OCI-M2 (cell line): ENCODE measurements around the gene ZNF232.
"Not testable (repeated sequence)": the region's sequence is repeated elsewhere in the genome, so short reads cannot be mapped to it uniquely, and the experiment has no call there.

Experiments
- DNase-seq: peaks from one replicate; lab custom pipeline; 2025; ENCODE audit not compliant: unreplicated experiment; lab: John Stamatoyannopoulos, UW

Gene ZNF232

GRCh38 chr17:5130261-5130660 is 18.6 kb upstream of the ZNF232 start:
- DNase-seq = not testable (repeated sequence)

- not testable (repeated sequence) for DNase-seq
These were observed 18.1 kb upstream of the ZNF232 start for GRCh38 chr17:5129770-5130169.

DNA sequence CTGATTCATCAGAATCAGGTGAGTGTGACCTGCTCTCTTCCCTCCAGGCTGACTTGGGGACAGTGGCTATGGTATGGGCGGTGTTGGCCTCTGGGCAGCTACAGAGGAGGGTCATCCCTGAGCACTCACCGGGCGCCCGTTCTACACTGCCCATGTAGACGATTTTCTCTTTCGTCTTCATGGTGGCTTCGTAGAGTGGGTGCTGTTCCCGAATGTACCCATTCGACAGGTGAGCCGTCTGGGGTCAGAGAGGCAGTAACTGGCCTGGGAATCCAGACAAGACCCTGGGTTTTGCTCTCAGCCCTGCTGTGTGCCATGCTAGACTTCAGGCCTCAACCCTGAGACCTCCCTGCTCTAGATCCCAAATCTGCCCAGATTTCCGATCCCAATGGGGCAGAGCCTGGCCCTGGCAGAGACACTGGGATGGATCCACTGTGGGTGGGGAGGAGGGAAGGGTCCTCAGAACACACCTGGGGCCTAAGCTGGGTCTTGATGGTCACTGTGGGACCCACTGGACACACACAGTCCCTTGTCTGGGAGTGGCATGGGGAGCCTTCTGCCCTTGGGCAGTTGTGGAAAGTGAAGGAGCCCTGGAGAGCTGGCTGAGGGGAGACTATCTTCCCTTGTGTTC is 17.3 kb upstream of the ZNF232 start:
- no peak for DNase-seq

GRCh38 chr17:5128387-5128786 is 16.7 kb upstream of the ZNF232 start:
- DNase-seq = not testable (repeated sequence)

GRCh38 chr17:5127910-5128309 is 16.2 kb upstream of the ZNF232 start:
- DNase-seq = no peak

- DNase-seq = no peak
These were observed 15.2 kb upstream of the ZNF232 start for GRCh38 chr17:5126719-5127488.

DNA sequence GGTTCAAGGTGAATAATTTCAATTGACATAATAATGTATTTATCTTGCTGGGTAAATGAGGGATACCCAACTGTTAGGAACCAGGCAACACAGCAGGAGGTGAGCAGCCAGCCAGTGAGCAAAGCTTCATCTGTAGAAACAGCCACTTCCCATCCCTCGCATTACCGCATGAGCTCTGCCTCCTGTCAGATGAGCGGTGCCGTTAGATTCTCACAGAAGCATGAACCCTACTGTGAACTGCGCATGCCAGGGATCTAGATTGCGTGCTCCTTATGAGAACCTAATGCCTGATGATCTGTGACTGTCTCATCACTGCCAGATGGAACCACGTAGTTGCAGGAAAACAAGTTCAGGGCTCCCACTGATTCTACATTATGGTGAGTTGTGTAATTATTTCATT is 13.2 kb upstream of the ZNF232 start:
- not testable (repeated sequence) for DNase-seq

DNA sequence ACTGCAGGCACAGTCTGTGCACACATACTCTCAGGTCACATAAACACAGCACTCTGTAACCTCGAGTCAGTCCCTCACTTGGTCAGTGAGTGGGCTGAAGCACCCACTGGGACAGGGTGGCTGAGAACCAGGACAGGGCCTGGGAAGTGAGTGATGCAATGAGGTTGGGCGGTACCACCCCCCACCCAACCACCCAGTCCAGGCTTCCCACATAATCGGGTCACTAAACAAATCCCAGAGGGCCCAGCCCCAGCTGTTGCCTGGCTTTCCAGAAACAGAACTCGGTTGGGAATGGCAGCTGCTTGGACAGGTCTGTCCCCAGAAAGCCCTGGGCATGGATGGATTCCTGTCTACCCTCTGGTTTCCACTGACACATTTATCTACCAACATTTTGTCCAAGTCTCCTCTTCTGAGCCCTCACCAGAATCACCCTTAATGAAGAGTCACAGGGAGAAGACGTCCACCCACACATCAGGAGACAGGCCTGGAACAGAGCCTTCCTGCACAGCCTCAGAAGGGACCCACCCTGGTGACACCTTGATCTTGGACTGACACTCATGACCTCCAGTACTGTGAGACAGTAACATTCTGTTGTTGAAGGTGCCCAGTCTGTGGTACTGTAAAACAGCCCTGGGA is 12.6 kb upstream of the ZNF232 start:
- DNase-seq = not testable (repeated sequence)

DNA sequence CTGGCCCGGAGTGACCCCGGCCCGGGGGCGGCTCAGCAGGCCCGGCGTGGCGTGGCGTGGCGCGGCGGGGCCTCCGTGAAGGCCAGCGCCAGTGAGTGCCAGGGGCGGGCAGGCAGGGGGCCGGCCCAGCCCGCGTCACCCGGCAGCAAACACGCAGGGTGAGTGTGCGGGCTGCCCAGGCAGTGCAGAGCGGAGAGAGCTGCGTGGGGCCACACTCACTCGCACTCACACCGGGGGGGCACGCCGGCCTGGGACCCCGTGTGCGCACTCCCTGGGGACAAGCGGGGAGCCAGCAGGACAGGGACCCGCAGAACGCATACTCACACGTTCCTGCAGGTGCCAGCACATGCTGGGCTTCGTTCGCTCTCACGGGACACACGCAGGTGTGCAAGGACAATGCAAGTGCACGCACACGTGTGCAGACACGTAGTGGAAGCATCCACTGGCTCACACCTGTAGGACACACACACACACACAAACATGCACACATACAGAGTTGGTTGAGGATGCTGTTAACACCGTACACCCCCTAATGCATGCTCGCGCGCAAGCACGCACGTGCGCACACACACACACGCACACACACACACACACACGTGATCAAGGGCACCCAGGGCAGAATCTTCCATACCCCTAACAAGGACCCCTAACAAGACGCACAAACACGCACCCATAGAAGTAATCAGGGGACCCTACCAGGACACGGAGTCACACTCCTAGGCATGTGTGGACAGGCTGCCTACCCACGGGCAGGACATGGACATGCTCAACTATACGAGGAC is 11.9 kb upstream of the ZNF232 start:
- no peak for DNase-seq

GRCh38 chr17:5122586-5123342 is 11.1 kb upstream of the ZNF232 start:
- DNase-seq = no peak

GRCh38 chr17:5122056-5122455 is 10.4 kb upstream of the ZNF232 start:
- not testable (repeated sequence) for DNase-seq

DNA sequence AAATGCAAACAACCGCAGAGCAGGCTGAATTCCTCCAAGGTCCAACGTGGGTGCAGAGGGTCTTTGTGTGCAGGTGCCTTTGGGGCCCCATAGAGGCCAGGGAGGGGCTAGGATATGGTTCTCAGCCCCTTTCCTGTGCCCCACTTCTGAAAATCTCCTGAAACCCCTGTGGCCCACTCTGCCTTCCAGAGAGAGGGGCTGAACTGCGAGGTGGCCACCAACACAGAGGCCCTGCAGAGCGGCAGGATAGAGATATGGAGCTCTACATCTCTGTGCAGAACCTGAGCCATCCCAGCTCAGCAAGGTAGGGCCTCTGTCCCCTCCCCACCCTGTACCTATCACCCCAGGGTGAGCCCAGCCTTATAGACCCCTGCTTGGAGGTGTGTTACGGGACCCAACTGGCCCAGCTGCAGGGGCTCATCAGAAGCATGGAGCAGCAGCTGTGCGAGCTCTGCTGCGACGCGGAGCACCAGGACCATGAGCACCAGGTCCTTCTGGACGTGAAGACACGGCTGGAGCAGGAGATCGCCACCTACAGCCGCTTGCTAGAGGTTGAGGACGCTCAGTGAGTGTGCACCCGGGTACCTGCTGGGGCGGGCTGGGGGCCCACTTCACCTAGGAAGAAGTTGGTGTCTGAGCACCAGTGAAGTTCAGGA is 9.6 kb upstream of the ZNF232 start:
- DNase-seq = no peak

- not testable (repeated sequence) for DNase-seq
These were observed 8.9 kb upstream of the ZNF232 start for GRCh38 chr17:5120436-5121185.

- no peak for DNase-seq
These were observed 8.4 kb upstream of the ZNF232 start for GRCh38 chr17:5120036-5120435.

- DNase-seq = no peak
These were observed 6.5 kb upstream of the ZNF232 start for GRCh38 chr17:5118219-5118618.

- no peak for DNase-seq
These were observed 4.3 kb upstream of the ZNF232 start, which contains the start of gene USP6 for GRCh38 chr17:5115673-5116651. USP6 (plus strand) TSS chr17:5116032; CDS start chr17:5130368, 14,336 bp downstream.

DNA sequence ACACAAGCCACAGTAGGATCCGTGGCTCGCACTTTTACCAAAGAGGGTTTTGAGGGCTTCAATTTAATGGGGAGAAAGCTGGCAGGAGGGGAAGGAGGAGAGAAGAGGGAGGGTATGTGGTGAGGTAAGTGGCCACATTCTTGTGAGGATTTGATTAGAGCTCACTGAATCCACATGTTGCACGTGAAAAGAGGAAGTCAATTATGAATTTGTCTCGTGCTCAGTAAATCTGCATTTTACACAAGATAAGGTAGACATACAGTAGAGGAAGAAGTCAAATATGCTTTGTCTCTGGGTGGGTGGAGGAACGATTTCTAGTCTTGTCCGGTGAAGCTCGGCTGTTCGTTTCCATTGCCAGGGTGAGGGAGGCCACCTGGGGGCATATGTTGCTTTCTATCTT is 862 bp downstream of the ZNF232 start:
- no peak for DNase-seq

DNA sequence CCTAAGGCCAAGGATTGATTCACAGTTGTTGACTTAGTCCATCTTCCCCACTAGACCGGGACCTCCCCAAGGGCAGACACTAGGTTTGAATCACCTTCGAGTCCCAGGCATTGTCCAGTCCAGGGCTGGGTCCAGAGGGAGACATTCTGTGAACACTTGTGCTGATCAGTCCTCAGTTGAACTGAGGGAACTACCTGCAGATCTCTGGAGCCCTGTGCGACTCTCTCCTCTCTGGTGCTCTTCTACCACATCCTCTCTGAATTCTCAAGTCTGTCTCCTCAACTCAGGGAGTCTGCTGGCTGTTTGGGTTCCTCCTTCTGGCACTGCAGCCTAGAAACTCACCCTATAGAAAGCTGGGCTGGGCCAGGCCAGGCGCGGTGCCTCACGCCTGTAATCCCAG is 10.8 kb downstream of the ZNF232 start:
- DNase-seq = no peak
